ENCODE results near the gene DIDO1. TPM values are rescaled to one million over a fixed set of nuclear protein-coding genes. Genes with fewer than 3 reads are reported as not detected.

Gene DIDO1
- total RNA-seq, 2 donors from 2014 or later = 53.5 to 68.3 TPM

GRCh38 chr20:62946918-62947317 is 20.6 kb upstream of the DIDO1 start:
- H3K27ac ChIP-seq (ENCODE audit: low read depth, low read length) = no peak overlapping the region
- peaks cover 11% of the 10 kb centered on the region for H3K9me3 ChIP-seq (ENCODE audit: control insufficient read depth, low read length)
- Mint-ChIP-seq H3K27ac (no peak overlapping the region), H3K4me1 (no peaks in the 10 kb centered on the region), H3K27me3 (ENCODE audit: insufficient read depth) (no peaks in the 10 kb centered on the region), H3K9me3 (no peaks in the 10 kb centered on the region), H3K4me3 (no peak overlapping the region), H3K36me3 (ENCODE audit: low read depth) (peaks cover 83% of the 10 kb centered on the region)
- peaks cover 85% of the 10 kb centered on the region for H3K36me3 ChIP-seq (ENCODE audit: control insufficient read depth, insufficient read depth, low read length)
- no peak for DNase-seq
- H3K4me3 ChIP-seq (ENCODE audit: low read length) = no peak overlapping the region
- whole genome bisulfite sequencing, 2 experiments (ENCODE audit: insufficient coverage in 1 of 2, insufficient read length in 1 of 2) = 95 to 99% methylated on average over 10 of the region's 10 CpGs
- H3K27me3 ChIP-seq (ENCODE audit: control insufficient read depth, insufficient read depth, low read length, poor library complexity, severe bottlenecking) = no peaks in the 10 kb centered on the region
- TF ChIP-seq CTCF (conservative IDR thresholded peaks at IDR 0.05) = no peak
- H3K4me1 ChIP-seq (ENCODE audit: control insufficient read depth, insufficient read depth, low read length) = no peaks in the 10 kb centered on the region
- H3K9ac ChIP-seq (ENCODE audit: extremely low read depth, low read length, poor library complexity, severe bottlenecking) = no peak overlapping the region

GRCh38 chr20:62945771-62946339 is 19.6 kb upstream of the DIDO1 start:
- Mint-ChIP-seq H3K27ac (no peak overlapping the region), H3K9me3 (no peaks in the 10 kb centered on the region), H3K4me3 (no peak overlapping the region), H3K27me3 (ENCODE audit: insufficient read depth) (no peaks in the 10 kb centered on the region), H3K4me1 (no peaks in the 10 kb centered on the region), H3K36me3 (ENCODE audit: low read depth) (peaks cover 91% of the 10 kb centered on the region)
- no peak for DNase-seq
- TF ChIP-seq CTCF (conservative IDR thresholded peaks at IDR 0.05) = no peak
- 94 to 95% methylated on average over 24 to 25 of the region's 25 CpGs for WGBS, 2 experiments (ENCODE audit: insufficient coverage in 1 of 2, insufficient read length in 1 of 2)
- Histone ChIP-seq H3K27me3 (ENCODE audit: control insufficient read depth, insufficient read depth, low read length, poor library complexity, severe bottlenecking) (no peaks in the 10 kb centered on the region), H3K36me3 (ENCODE audit: control insufficient read depth, insufficient read depth, low read length) (peaks cover 96% of the 10 kb centered on the region), H3K9me3 (ENCODE audit: control insufficient read depth, low read length) (peaks cover 11% of the 10 kb centered on the region), H3K4me1 (ENCODE audit: control insufficient read depth, insufficient read depth, low read length) (no peaks in the 10 kb centered on the region), H3K4me3 (ENCODE audit: low read length) (no peak overlapping the region), H3K9ac (ENCODE audit: extremely low read depth, low read length, poor library complexity, severe bottlenecking) (no peak overlapping the region), H3K27ac (ENCODE audit: low read depth, low read length) (no peak overlapping the region)

- Mint-ChIP-seq H3K9me3 (no peaks in the 10 kb centered on the region), H3K27ac (no peak overlapping the region), H3K4me3 (no peak overlapping the region), H3K27me3 (ENCODE audit: insufficient read depth) (no peaks in the 10 kb centered on the region), H3K36me3 (ENCODE audit: low read depth) (peaks cover 82% of the 10 kb centered on the region), H3K4me1 (peaks cover 2% of the 10 kb centered on the region)
- H3K4me1 ChIP-seq (ENCODE audit: control insufficient read depth, insufficient read depth, low read length) = no peaks in the 10 kb centered on the region
- no peak overlapping the region for H3K4me3 ChIP-seq (ENCODE audit: low read length)
- no peak for TF ChIP-seq CTCF (conservative IDR thresholded peaks at IDR 0.05)
- DNase-seq = no peak
- H3K27me3 ChIP-seq (ENCODE audit: control insufficient read depth, insufficient read depth, low read length, poor library complexity, severe bottlenecking) = no peaks in the 10 kb centered on the region
- WGBS, 2 experiments (ENCODE audit: insufficient coverage in 1 of 2, insufficient read length in 1 of 2) = 94 to 97% methylated on average over 7 to 10 of the region's 10 CpGs
- H3K27ac ChIP-seq (ENCODE audit: low read depth, low read length) = no peak overlapping the region
- peaks cover 90% of the 10 kb centered on the region for H3K36me3 ChIP-seq (ENCODE audit: control insufficient read depth, insufficient read depth, low read length)
- H3K9me3 ChIP-seq (ENCODE audit: control insufficient read depth, low read length) = peaks cover 11% of the 10 kb centered on the region
- no peak overlapping the region for H3K9ac ChIP-seq (ENCODE audit: extremely low read depth, low read length, poor library complexity, severe bottlenecking)
Observed at GRCh38 chr20:62944746-62945145, 18.4 kb upstream of the DIDO1 start.
